Measurements from ENCODE around the gene PROK1. TPM values are rescaled to one million over a fixed set of nuclear protein-coding genes. Genes with fewer than 3 reads are reported as not detected.
A peak's percentile ranks its signal among the peaks of the same experiment; 100 is the strongest.

The PROK1 gene
- total and polyA plus RNA-seq, 2 of the 13 experiments (the other 11 are each of a cell fraction or from before 2014, with no cell fraction given), result 0.07 TPM; not detected in 1

GRCh38 chr1:110407260-110408210, 43.4 kb upstream of the PROK1 start, which contains the start of gene LAMTOR5 (continued):
- TF ChIP-seq HOMEZ (CRISPR knock-in tag; IDR thresholded peaks at IDR 0.05; ENCODE audit: low read depth) (peak; percentile 51; the same call in 1 of the 2 replicates), HOXA3 (CRISPR knock-in tag; IDR thresholded peaks at IDR 0.05) (peak; percentile 98), NR2F1 (CRISPR knock-in tag; IDR thresholded peaks at IDR 0.05) (peak; percentile 33 to 63; a peak in 2 of 4 replicates), ZNF720 (CRISPR knock-in tag; IDR thresholded peaks at IDR 0.05) (no peak), TRIM24 (CRISPR knock-in tag; IDR thresholded peaks at IDR 0.05) (no peak), ZNF646 (CRISPR knock-in tag; IDR thresholded peaks at IDR 0.05) (no peak), USF2 (IDR thresholded peaks at IDR 0.05; ENCODE audit: low read depth, low read length) (no peak), USF2 (CRISPR knock-in tag; IDR thresholded peaks at IDR 0.05; ENCODE audit: borderline replicate concordance) (peak; percentile 68; the same call in 1 of the 2 replicates), ZNF83 (CRISPR knock-in tag; IDR thresholded peaks at IDR 0.05; ENCODE audit: borderline replicate concordance) (no peak; the same call in 1 of the 2 replicates), ZKSCAN5 (CRISPR knock-in tag; IDR thresholded peaks at IDR 0.05) (no peak), ZNF550 (CRISPR knock-in tag; IDR thresholded peaks at IDR 0.05; ENCODE audit: borderline replicate concordance) (no peak; the same call in 1 of the 2 replicates), NCOA5 (CRISPR knock-in tag; IDR thresholded peaks at IDR 0.05) (0 out of 2 replicates have a peak, but pooled peaks have one; percentile 44)
